GM21786 (cell line): ENCODE data around the gene MARCKSL1.
"Not testable (repeated sequence)": the region's sequence is repeated elsewhere in the genome, so short reads cannot be mapped to it uniquely, and the experiment has no call there.

Experiments used
- ATAC-seq: cut with Tn5 transposase; IDR thresholded peaks from one replicate; pipeline ENCODE4 v1.9.1; 2021; ENCODE audit not compliant: unreplicated experiment

Gene MARCKSL1

DNA sequence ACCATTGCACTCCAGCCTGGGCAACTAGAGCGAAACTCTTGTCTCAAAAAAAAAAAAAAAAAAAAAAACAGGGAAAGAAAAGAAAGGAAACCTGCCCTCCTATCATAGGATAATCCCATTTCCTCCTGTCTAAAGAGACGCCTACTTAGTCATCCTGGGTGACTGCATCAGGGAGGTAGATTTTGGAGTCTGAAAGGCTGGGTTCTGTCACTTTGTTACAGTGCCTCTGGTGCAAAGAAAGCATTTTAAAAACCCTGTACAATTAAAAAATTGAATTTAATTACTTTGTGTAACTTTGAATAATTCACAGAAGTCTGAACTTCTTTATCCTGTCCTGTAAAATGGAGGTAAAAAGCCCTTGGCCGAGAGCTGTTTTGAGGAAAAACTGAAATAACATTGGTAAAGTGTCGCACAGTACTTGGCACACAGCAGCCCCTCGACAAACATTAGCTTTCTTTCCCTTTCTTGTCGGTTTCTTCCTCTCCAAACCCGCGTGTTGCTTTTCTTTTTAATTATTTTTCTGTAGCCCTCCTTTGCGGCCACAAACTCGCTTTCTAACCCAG is 44.8 kb downstream of the MARCKSL1 start:
- no peak for ATAC-seq

DNA sequence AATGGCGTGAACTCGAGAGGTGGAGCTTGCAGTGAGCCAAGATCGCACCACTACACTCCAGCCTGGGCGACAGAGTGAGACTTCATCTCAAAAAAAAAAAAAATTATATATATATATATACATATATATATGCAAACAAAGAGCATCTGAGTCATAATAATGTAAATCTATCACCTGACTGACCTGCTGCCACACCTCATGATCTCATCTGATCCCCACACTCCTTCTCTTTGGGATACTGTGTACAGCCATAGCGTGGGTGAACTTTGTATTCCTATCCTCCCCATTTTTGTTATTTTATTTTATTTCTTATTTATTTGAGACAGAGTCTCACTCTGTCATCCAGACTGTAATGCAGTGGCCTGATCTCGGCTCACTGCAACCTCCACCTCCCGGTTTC is 46.8 kb downstream of the MARCKSL1 start:
- ATAC-seq = no peak

DNA sequence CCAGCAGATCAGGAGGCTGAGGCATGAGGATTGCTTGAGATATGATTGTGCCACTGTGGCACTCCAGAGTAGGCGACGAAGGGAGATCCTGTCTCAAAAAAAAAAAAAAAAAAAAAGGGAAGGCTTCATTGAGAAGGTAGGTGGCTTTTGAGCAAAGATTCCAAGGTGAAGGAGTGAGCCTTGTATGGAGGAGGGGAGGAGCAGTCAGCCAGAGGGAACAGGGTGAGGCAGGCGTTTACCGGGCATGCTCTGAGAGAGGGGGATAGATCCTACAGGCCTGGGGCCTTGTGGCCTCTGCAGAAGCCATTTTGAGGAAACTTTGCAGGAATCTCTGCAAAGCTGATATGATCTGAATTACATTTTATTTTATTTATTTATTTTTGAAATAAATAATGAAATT is 49.3 kb downstream of the MARCKSL1 start:
- no peak for ATAC-seq

DNA sequence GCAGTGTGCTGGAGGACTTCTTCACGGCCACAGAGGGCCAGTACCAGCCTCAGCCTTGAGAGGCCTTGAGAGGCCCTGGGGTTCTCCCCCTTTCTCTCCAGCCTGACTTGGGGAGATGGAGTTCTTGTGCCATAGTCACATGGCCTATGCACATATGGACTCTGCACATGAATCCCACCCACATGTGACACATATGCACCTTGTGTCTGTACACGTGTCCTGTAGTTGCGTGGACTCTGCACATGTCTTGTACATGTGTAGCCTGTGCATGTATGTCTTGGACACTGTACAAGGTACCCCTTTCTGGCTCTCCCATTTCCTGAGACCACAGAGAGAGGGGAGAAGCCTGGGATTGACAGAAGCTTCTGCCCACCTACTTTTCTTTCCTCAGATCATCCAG is 50.4 kb downstream of the MARCKSL1 start:
- no peak for ATAC-seq

DNA sequence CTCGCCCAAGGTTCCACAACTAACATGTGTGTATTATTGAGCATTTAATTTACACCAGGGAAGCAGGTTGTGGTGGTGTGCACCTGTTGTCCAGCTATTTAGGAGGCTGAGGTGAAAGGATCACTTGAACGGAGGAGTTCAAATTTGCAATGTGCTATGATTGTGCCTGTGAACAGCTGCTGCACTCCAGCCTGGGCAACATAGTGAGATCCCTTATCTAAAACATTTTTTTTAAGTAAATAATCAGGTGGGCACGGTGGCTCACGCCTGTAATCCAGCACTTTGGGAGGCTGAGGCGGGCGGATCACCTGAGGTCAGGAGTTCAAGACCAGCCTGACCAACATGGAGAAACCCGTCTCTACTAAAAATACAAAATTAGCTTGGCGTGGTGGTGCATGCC is 51.3 kb downstream of the MARCKSL1 start:
- ATAC-seq = not testable (repeated sequence)
